IPS DF 4.7 (cell line): ENCODE data around the gene MAGI1.

ENCODE experiments used
- DNase-seq: peaks from one replicate; pipeline ENCODE4 v3.0.0-alpha.2; 2013; ENCODE audit warnings: low spot score; ENCODE audit errors: extremely low read depth

MAGI1 gene

GRCh38 chr3:65493938-65494337, 544.8 kb downstream of the MAGI1 start:
- DNase-seq: no peak

GRCh38 chr3:65493371-65493882, 545.3 kb downstream of the MAGI1 start:
- no peak for DNase-seq

- DNase-seq: no peak
Measured at GRCh38 chr3:65492249-65492648, 546.5 kb downstream of the MAGI1 start.

- DNase-seq: no peak
Measured at GRCh38 chr3:65490114-65490513, 548.6 kb downstream of the MAGI1 start.

- no peak for DNase-seq
Measured at GRCh38 chr3:65489253-65489652, 549.5 kb downstream of the MAGI1 start.

- DNase-seq: no peak
Measured at GRCh38 chr3:65485826-65486469, 552.8 kb downstream of the MAGI1 start.

GRCh38 chr3:65484964-65485363, 553.8 kb downstream of the MAGI1 start:
- DNase-seq: no peak

- DNase-seq: no peak
Measured at GRCh38 chr3:65483480-65483879, 555.2 kb downstream of the MAGI1 start.

- no peak for DNase-seq
Measured at GRCh38 chr3:65483011-65483410, 555.7 kb downstream of the MAGI1 start.

- no peak for DNase-seq
Measured at GRCh38 chr3:65481085-65481484, 557.6 kb downstream of the MAGI1 start.

- DNase-seq: no peak
Measured at GRCh38 chr3:65479990-65480389, 558.7 kb downstream of the MAGI1 start.

- DNase-seq: no peak
Measured at GRCh38 chr3:65478551-65479500, 559.9 kb downstream of the MAGI1 start.

GRCh38 chr3:65473736-65474135, 565.0 kb downstream of the MAGI1 start:
- no peak for DNase-seq

- no peak for DNase-seq
Measured at GRCh38 chr3:65472501-65472900, 566.2 kb downstream of the MAGI1 start.

GRCh38 chr3:65466300-65466988, 572.3 kb downstream of the MAGI1 start:
- DNase-seq: no peak

- no peak for DNase-seq
Measured at GRCh38 chr3:65449841-65450428, 588.8 kb downstream of the MAGI1 start.

GRCh38 chr3:65448120-65448519, 590.6 kb downstream of the MAGI1 start:
- no peak for DNase-seq

GRCh38 chr3:65445573-65446169, 593.0 kb downstream of the MAGI1 start:
- no peak for DNase-seq

GRCh38 chr3:65444447-65444815, 594.3 kb downstream of the MAGI1 start:
- DNase-seq: no peak

- no peak for DNase-seq
Measured at GRCh38 chr3:65443739-65444446, 594.8 kb downstream of the MAGI1 start.
